Stimulated activated CD8-positive, alpha-beta memory T cell treated with anti-CD3 and anti-CD28 coated beads, Interleukin-15, amount 100 ng/mL, for 48 hours (primary cell): ENCODE results near the gene ARHGEF12.

Experiments used
- DNase-seq, 2 donors: peaks; one replicate each; pipeline ENCODE4 v3.0.0-alpha.2; 2020; ENCODE audit warnings: low read depth in 2 of 2

Gene ARHGEF12

GRCh38 chr11:120386318-120386717 is 50.1 kb downstream of the ARHGEF12 start:
- DNase-seq = no peak

- no peak for DNase-seq
Measured at GRCh38 chr11:120386774-120387371, 50.7 kb downstream of the ARHGEF12 start.

- no peak for DNase-seq
Measured at GRCh38 chr11:120388261-120388660, 52.0 kb downstream of the ARHGEF12 start.

GRCh38 chr11:120389693-120390584 is 53.7 kb downstream of the ARHGEF12 start:
- DNase-seq = no peak

- no peak for DNase-seq
Measured at GRCh38 chr11:120390585-120390922, 54.3 kb downstream of the ARHGEF12 start.

- no peak for DNase-seq
Measured at GRCh38 chr11:120391292-120391691, 55.1 kb downstream of the ARHGEF12 start.

- DNase-seq = no peak
Measured at GRCh38 chr11:120391854-120392253, 55.6 kb downstream of the ARHGEF12 start.

GRCh38 chr11:120392314-120392713 is 56.1 kb downstream of the ARHGEF12 start:
- no peak for DNase-seq

GRCh38 chr11:120392793-120393192 is 56.6 kb downstream of the ARHGEF12 start:
- no peak for DNase-seq

GRCh38 chr11:120394119-120394518 is 57.9 kb downstream of the ARHGEF12 start:
- no peak for DNase-seq

GRCh38 chr11:120395778-120396177 is 59.6 kb downstream of the ARHGEF12 start:
- DNase-seq = no peak

GRCh38 chr11:120398132-120398531 is 61.9 kb downstream of the ARHGEF12 start:
- no peak for DNase-seq

GRCh38 chr11:120399307-120399706 is 63.1 kb downstream of the ARHGEF12 start:
- no peak for DNase-seq

GRCh38 chr11:120400564-120401364 is 64.6 kb downstream of the ARHGEF12 start:
- DNase-seq = no peak

- no peak for DNase-seq
Measured at GRCh38 chr11:120401506-120401905, 65.3 kb downstream of the ARHGEF12 start.

- no peak for DNase-seq
Measured at GRCh38 chr11:120403966-120404365, 67.8 kb downstream of the ARHGEF12 start.

GRCh38 chr11:120404495-120404894 is 68.3 kb downstream of the ARHGEF12 start:
- DNase-seq = no peak

- DNase-seq = no peak
Measured at GRCh38 chr11:120409655-120410054, 73.4 kb downstream of the ARHGEF12 start.

GRCh38 chr11:120410622-120411380 is 74.6 kb downstream of the ARHGEF12 start:
- DNase-seq = no peak

- no peak for DNase-seq
Measured at GRCh38 chr11:120413480-120413879, 77.3 kb downstream of the ARHGEF12 start.

GRCh38 chr11:120420572-120420971 is 84.4 kb downstream of the ARHGEF12 start:
- no peak for DNase-seq
